Measurements from ENCODE around the gene TOMT. TPM values are rescaled to one million over a fixed set of nuclear protein-coding genes. Genes with fewer than 3 reads are reported as not detected.

The TOMT gene
- total RNA-seq, 1 experiment from 2014 or later, result not detected

DNA sequence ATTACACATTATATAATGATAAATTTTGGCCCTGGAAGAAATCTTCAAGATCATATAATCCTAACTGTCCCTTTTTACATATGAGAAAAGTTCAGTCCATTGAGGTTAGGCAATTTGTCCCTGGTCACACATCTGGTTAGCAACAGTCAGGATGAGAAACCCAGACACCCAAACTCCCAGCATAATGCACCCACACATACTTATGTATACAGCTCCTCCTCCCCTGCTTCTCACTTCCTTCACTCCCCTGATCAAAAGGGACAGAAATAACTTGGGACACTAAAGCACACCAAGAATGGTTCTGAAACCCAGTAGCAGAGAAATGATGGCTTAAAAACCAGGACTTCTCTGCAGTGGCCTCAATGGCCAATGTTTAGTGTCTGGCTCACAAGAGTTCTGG is 36.5 kb upstream of the TOMT start (continued):
- TF ChIP-seq, protein P1, sequence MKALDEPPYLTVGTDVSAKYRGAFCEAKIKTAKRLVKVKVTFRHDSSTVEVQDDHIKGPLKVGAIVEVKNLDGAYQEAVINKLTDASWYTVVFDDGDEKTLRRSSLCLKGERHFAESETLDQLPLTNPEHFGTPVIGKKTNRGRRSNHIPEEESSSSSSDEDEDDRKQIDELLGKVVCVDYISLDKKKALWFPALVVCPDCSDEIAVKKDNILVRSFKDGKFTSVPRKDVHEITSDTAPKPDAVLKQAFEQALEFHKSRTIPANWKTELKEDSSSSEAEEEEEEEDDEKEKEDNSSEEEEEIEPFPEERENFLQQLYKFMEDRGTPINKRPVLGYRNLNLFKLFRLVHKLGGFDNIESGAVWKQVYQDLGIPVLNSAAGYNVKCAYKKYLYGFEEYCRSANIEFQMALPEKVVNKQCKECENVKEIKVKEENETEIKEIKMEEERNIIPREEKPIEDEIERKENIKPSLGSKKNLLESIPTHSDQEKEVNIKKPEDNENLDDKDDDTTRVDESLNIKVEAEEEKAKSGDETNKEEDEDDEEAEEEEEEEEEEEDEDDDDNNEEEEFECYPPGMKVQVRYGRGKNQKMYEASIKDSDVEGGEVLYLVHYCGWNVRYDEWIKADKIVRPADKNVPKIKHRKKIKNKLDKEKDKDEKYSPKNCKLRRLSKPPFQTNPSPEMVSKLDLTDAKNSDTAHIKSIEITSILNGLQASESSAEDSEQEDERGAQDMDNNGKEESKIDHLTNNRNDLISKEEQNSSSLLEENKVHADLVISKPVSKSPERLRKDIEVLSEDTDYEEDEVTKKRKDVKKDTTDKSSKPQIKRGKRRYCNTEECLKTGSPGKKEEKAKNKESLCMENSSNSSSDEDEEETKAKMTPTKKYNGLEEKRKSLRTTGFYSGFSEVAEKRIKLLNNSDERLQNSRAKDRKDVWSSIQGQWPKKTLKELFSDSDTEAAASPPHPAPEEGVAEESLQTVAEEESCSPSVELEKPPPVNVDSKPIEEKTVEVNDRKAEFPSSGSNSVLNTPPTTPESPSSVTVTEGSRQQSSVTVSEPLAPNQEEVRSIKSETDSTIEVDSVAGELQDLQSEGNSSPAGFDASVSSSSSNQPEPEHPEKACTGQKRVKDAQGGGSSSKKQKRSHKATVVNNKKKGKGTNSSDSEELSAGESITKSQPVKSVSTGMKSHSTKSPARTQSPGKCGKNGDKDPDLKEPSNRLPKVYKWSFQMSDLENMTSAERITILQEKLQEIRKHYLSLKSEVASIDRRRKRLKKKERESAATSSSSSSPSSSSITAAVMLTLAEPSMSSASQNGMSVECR (CRISPR knock-in tag; IDR thresholded peaks at IDR 0.05; ENCODE audit: borderline replicate concordance), result no peak
- no peak for TF ChIP-seq NR3C1 (CRISPR knock-in tag; conservative IDR thresholded peaks at IDR 0.05; ENCODE audit: low read depth)
- TF ChIP-seq, protein P2, sequence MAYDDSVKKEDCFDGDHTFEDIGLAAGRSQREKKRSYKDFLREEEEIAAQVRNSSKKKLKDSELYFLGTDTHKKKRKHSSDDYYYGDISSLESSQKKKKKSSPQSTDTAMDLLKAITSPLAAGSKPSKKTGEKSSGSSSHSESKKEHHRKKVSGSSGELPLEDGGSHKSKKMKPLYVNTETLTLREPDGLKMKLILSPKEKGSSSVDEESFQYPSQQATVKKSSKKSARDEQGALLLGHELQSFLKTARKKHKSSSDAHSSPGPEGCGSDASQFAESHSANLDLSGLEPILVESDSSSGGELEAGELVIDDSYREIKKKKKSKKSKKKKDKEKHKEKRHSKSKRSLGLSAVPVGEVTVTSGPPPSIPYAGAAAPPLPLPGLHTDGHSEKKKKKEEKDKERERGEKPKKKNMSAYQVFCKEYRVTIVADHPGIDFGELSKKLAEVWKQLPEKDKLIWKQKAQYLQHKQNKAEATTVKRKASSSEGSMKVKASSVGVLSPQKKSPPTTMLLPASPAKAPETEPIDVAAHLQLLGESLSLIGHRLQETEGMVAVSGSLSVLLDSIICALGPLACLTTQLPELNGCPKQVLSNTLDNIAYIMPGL (CRISPR knock-in tag; IDR thresholded peaks at IDR 0.05), result no peak
- TF ChIP-seq, protein P3, sequence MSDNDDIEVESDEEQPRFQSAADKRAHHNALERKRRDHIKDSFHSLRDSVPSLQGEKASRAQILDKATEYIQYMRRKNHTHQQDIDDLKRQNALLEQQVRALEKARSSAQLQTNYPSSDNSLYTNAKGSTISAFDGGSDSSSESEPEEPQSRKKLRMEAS (CRISPR knock-in tag; IDR thresholded peaks at IDR 0.05), result no peak

DNA sequence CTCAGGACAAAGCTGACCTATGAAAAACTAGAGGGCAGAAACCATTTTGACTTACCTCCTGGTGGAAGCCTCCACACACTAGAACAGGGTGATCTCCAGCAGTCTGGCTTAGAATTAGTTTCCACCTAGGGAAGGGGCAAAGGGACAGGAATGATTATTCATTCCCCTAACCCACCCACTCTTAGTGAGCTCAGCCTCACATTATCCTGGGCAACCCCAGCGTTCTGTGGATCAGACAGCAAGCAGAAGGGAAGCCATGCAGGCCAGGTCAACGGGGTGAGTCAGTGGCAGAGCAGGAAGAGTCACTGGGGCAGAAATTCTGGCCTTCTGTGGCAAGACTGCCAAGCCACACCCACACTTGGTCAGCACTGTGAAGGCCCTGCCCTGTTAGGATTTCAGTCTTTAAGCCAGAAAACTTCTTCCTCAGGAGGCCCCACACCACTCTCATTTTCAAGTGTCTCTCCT is 35.9 kb upstream of the TOMT start:
- H3K4me1 Mint-ChIP-seq, result peaks cover 37% of the 10 kb centered on the region
- H3K4me3 Mint-ChIP-seq, result no peak overlapping the region
- no peaks in the 10 kb centered on the region for H3K9me3 Mint-ChIP-seq
- TF ChIP-seq, protein P4, sequence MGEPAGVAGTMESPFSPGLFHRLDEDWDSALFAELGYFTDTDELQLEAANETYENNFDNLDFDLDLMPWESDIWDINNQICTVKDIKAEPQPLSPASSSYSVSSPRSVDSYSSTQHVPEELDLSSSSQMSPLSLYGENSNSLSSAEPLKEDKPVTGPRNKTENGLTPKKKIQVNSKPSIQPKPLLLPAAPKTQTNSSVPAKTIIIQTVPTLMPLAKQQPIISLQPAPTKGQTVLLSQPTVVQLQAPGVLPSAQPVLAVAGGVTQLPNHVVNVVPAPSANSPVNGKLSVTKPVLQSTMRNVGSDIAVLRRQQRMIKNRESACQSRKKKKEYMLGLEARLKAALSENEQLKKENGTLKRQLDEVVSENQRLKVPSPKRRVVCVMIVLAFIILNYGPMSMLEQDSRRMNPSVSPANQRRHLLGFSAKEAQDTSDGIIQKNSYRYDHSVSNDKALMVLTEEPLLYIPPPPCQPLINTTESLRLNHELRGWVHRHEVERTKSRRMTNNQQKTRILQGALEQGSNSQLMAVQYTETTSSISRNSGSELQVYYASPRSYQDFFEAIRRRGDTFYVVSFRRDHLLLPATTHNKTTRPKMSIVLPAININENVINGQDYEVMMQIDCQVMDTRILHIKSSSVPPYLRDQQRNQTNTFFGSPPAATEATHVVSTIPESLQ (CRISPR knock-in tag; IDR thresholded peaks at IDR 0.05), result no peak
- TF ChIP-seq, protein P5, sequence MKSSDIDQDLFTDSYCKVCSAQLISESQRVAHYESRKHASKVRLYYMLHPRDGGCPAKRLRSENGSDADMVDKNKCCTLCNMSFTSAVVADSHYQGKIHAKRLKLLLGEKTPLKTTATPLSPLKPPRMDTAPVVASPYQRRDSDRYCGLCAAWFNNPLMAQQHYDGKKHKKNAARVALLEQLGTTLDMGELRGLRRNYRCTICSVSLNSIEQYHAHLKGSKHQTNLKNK (CRISPR knock-in tag; IDR thresholded peaks at IDR 0.05), result no peak
- H3K27ac Mint-ChIP-seq, result peak overlapping the region; percentile 39
- peak; percentile 78 for ATAC-seq
- no peak for DNase-seq (ENCODE audit: low spot score)
- peaks cover 11% of the 10 kb centered on the region for H3K36me3 Mint-ChIP-seq
- ChIA-PET CTCF (interaction anchor here (0.8 to 5.1 kb wide), 3 partner anchors 21 to 92 kb away, joined by 3 to 28 read pairs (median 5); no protein-coding TSS in a partner anchor), POLR2A (no interaction called here)
- H3K27me3 Mint-ChIP-seq (ENCODE audit: low read depth), result no peaks in the 10 kb centered on the region

DNA sequence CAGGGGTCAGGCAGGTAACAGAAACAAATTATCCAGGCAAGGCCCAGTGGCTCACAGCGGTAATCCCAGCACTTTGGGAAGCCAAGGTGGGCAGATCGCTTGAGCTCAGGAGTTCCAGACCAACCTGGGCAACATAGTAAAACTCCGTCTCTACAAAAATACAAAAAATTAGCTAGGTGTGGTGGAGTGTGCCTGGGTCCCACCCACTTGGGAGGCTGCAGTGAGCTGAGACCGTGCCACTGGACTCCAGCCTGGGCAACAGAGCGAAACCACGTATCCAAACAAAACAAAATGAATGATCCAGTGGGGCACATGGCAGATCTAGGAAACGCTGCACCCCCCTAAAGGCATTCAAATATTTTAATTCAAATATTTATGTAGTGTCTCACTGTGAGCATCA is 35.2 kb upstream of the TOMT start:
- H3K27ac Mint-ChIP-seq, result peak overlapping the region; percentile 73
- ATAC-seq (no peak), DNase-seq (ENCODE audit: low spot score) (no peak)
- peaks cover 40% of the 10 kb centered on the region for H3K4me1 Mint-ChIP-seq
- no peaks in the 10 kb centered on the region for H3K9me3 Mint-ChIP-seq
- ChIA-PET CTCF (interaction anchor here (1.5 to 5.1 kb wide), 2 partner anchors 21 to 46 kb away, joined by 5 to 28 read pairs; no protein-coding TSS in a partner anchor), POLR2A (interaction anchor here (0.6 kb wide), 1 partner anchor 26 kb away, joined by 3 read pairs; no protein-coding TSS in a partner anchor)
- no peaks in the 10 kb centered on the region for H3K27me3 Mint-ChIP-seq (ENCODE audit: low read depth)
- peaks cover 11% of the 10 kb centered on the region for H3K36me3 Mint-ChIP-seq
- no peak overlapping the region for H3K4me3 Mint-ChIP-seq
- TF ChIP-seq, protein P3 (CRISPR knock-in tag; IDR thresholded peaks at IDR 0.05), result no peak
- TF ChIP-seq FOXK1 (CRISPR knock-in tag; IDR thresholded peaks at IDR 0.05) (no peak), EMX1 (CRISPR knock-in tag; IDR thresholded peaks at IDR 0.05) (no peak)

DNA sequence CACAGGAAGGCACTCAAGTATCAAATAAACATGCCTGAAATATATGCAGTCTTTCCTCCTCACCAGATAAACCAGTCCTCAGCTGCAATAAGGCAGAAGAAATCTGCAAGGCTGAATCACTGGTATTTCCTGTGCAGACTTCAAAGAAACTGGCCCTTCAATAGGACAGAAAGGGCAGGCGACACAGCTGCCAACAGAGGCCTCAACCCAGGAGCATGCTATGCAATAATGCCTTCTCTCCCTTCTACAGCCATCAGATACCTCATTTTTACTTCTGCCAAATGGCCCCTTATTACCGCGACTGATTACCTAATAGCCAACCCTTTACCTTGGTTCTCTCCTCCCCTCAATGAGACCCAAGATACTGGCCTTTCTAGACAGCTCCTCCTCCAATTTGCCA is 33.4 kb upstream of the TOMT start:
- H3K27me3 Mint-ChIP-seq (ENCODE audit: low read depth), result no peaks in the 10 kb centered on the region
- no peaks in the 10 kb centered on the region for H3K9me3 Mint-ChIP-seq
- TF ChIP-seq NFYB (CRISPR knock-in tag; conservative IDR thresholded peaks at IDR 0.05; ENCODE audit: low read depth) (no peak), NFATC4 (CRISPR knock-in tag; IDR thresholded peaks at IDR 0.05) (no peak), ESRRA (CRISPR knock-in tag; IDR thresholded peaks at IDR 0.05; ENCODE audit: borderline replicate concordance) (no peak), NR3C1 (CRISPR knock-in tag; conservative IDR thresholded peaks at IDR 0.05; ENCODE audit: low read depth) (no peak), KAT7 (CRISPR knock-in tag; IDR thresholded peaks at IDR 0.05; ENCODE audit: borderline replicate concordance) (no peak), MXD4 (CRISPR knock-in tag; IDR thresholded peaks at IDR 0.05; ENCODE audit: borderline replicate concordance) (no peak), OVOL2 (CRISPR knock-in tag; IDR thresholded peaks at IDR 0.05; ENCODE audit: borderline replicate concordance) (no peak), IRF2 (CRISPR knock-in tag; IDR thresholded peaks at IDR 0.05; ENCODE audit: borderline replicate concordance, low read depth) (no peak), JUN (CRISPR knock-in tag; IDR thresholded peaks at IDR 0.05) (no peak), GTF2I (CRISPR knock-in tag; conservative IDR thresholded peaks at IDR 0.05) (no peak)
- TF ChIP-seq, protein P6, sequence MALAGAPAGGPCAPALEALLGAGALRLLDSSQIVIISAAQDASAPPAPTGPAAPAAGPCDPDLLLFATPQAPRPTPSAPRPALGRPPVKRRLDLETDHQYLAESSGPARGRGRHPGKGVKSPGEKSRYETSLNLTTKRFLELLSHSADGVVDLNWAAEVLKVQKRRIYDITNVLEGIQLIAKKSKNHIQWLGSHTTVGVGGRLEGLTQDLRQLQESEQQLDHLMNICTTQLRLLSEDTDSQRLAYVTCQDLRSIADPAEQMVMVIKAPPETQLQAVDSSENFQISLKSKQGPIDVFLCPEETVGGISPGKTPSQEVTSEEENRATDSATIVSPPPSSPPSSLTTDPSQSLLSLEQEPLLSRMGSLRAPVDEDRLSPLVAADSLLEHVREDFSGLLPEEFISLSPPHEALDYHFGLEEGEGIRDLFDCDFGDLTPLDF (CRISPR knock-in tag; IDR thresholded peaks at IDR 0.05), result no peak
- peaks cover 15% of the 10 kb centered on the region for H3K36me3 Mint-ChIP-seq
- peak overlapping the region; percentile 79 for H3K27ac Mint-ChIP-seq
- peaks cover 45% of the 10 kb centered on the region for H3K4me1 Mint-ChIP-seq
- DNase-seq (ENCODE audit: low spot score) (no peak), ATAC-seq (no peak)
- H3K4me3 Mint-ChIP-seq, result no peak overlapping the region
- ChIA-PET POLR2A (interaction anchor here (0.6 kb wide), 1 partner anchor 112 kb away, joined by 3 read pairs; no protein-coding TSS in a partner anchor), CTCF (interaction anchor here (0.7 to 5.1 kb wide), 4 partner anchors 13 to 47 kb away, joined by 3 to 28 read pairs (median 4); no protein-coding TSS in a partner anchor)
